Activated T-helper 1 cell treated with anti-CD3 and anti-CD28 coated beads, Interleukin-2, amount 50 U/mL, for 16 hours (primary cell): Measurements from ENCODE around the gene CYP4Z1.
"Not testable (repeated sequence)": the region's sequence is repeated elsewhere in the genome, so short reads cannot be mapped to it uniquely, and the experiment has no call there.

Experiments
- DNase-seq, 2 donors: peaks; one replicate each; pipeline ENCODE4 v3.0.0-alpha.2; 2020; ENCODE audit warnings: low read depth in 1 of 2, low spot score in 1 of 2

CYP4Z1 gene

DNA sequence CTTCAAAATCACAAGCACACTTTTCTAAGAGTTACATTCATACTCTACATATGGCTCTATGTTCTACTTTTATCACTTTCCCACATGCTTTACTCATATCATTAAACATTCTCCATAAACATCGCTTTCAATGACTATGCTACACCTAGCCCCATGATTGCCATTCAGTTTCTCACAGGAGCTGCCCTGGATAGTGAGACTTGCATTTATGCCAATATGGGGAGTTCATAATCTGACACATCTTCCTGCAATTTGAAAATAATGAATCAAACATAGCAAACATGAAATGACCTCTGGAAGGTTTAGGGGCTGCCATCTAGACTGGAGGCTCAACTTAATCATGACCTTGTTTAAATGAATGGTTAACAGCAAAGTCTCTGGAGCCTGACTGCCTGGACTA lies 61.2 kb downstream of the CYP4Z1 start:
- DNase-seq = no peak

DNA sequence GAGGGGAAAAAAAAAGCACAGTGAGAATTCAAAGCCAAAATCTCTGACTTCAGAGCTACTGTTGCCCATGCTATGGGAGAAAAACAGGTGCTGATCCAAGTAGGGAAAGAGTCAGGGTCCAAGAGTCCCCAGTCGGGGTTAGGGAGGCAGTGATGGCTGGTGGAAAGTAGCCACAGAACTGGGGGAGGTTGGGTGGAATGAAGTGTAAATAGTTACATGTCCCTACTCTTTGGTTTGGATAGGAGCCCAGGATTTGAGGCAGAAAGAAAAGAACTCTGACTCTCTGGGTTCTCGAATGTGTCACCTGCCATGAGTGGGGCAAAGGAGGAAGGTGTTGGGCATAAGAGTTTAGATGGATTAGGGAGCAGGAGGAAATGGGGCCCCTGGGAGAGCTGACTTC lies 61.8 kb downstream of the CYP4Z1 start:
- DNase-seq = not testable (repeated sequence)

DNA sequence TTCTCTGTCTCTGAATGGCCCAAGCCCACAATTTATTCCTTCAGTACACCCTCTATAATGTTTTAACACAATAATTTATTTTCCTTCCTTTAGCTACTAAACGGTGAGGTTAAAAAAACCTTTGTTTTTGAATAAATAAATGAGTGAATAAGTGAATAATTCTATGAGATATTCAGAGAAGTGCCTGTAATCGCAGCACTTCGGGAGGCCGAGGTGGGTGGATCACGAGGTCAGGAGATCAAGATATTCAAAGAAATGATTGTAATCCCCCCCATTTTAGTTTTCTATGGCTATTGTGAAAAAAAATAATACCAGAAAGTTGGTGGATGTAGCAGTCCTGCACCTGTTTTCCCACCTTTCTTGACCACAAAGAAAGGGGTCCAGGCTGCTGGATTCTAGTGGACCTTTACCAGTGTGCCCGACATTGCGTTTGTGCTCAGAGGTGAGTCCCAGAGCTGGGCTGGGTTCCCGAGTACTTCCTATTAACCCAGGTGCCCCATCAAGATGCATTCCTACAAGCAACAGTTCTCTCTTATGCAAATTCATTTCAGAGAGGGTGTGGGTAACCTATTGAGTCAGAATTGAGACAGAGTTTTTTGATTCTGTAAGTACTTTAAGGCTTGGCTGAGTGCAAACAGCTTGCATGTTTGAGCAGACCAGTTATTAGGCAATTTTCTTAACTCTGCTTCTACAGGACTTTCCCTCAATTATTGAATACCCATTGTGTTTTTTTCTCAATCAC lies 62.6 kb downstream of the CYP4Z1 start:
- DNase-seq = not testable (repeated sequence)

DNA sequence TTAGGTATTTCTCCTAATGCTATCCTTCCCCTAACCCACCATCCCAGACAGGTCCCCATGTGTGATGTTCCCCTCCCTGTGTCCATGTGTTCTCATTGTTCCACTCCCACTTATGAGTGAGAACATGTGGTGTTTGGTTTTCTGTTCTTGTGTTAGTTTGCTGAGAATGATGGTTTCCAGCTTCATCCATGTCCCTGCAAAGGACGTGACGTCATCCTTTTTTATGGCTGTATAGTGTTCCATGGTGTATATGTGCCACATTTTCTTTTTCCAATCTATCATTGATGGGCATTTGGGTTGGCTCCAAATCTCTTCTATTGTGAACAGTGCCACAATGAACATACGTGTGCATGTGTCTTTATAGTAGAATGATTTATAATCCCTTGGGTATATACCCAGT lies 65.6 kb downstream of the CYP4Z1 start:
- DNase-seq = not testable (repeated sequence)

DNA sequence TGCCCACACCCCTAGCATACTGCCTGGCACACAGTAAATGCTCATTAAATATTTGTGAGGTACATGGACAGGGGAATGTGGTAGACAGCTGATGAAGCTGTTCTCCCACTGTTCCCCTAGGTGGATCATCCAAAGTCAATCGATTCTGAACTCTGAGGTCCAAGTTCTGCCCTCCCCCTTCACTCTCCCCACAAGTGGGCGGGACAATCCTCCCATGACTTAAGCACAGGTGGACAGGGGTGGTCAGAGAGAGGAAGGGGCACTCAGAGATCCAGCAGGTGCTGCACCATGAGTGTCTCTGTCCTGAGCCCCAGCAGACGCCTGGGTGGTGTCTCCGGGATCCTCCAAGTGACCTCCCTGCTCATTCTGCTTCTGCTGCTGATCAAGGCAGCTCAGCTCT lies 70.2 kb downstream of the CYP4Z1 start, which contains the start of gene CYP4A22:
Gene CYP4A22, plus strand, starts transcription at position 244 of the 400 bp plus-strand sequence. Its CDS starts 45 bp downstream, at position 289.
- DNase-seq = no peak

DNA sequence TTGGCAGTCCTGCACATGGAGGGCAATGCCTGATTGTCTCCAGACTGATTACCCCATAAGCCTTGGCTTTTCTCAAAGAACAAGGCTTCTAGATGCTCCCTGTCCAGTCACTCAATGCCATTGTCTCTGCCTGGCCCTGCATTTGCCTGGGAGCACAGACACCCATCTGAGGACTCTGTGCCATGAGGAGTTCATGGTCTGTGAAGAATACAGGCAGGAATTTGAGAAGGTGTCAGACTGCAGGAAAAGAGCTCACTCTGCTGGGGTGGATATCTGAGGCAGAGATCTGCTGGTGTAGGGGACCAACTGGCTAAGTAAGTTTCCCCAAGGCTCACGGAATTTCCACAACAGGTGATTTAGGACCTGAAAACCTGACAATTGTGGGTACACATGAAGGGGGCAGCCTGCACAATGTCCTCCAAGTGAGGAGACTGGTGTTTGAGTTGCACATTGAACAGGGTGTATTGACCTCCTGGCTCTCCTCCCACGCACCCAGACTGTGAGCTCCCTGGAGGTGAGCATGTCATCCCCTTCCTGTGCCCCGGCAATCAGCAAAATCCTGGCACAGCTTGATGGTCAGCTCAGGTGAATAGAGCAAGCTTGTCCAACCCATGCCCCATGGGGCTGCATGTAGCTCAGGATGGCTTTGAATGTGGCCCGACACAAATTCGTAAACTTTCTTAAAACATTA lies 71.0 kb downstream of the CYP4Z1 start:
- no peak for DNase-seq

DNA sequence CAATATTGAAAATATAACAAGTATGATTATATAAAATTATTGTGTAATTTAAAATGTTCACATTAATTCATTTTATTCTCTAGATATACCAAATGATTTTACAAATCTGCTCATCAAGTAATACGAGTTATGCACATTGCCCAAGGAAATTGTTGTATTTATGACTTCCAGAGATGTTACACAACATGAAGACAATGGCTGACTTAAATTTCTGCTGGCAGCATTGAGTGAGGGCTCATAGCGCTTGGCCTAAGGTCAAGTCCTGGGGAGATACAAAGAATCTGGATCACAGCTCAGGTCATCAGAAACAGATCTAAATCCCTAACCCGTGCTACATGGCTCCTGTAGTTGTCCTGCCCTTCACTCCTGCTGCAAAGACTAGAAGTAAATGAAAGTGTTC lies 73.3 kb downstream of the CYP4Z1 start:
- not testable (repeated sequence) for DNase-seq

DNA sequence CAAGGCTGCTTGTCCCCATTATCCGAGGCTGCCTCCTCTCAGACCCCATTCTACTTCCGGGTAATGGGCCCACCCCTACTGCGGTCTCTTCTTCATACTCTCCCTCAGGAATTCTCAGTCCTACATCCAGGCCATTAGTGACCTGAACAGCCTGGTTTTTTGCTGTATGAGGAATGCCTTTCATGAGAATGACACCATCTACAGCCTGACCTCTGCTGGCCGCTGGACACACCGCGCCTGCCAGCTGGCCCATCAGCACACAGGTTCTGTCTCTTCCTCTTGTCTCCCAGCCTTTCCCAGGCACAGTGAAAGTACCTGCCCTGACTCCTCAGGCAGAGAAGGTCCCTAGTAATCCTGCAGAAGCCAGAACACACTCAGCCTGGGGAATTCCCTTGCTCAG lies 76.6 kb downstream of the CYP4Z1 start:
- DNase-seq = not testable (repeated sequence)

DNA sequence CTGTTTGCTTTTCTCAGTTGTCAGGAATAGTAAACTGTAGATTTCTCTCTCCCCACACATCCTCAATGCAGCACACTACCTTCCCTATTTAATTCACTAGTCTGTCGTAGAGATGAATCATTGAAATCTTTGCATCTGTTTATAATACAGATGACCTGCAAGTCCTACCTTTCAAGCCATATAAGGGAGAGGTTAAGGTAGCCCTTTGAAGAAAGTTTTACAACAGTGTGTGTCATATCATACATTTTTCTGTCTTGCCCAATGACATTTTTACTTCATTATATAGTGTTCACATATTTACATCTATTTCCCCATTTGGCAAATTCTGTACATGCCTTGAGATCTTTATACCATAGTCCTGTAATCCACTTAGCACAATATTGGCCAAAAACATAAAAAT lies 79.5 kb downstream of the CYP4Z1 start:
- DNase-seq = not testable (repeated sequence)

DNA sequence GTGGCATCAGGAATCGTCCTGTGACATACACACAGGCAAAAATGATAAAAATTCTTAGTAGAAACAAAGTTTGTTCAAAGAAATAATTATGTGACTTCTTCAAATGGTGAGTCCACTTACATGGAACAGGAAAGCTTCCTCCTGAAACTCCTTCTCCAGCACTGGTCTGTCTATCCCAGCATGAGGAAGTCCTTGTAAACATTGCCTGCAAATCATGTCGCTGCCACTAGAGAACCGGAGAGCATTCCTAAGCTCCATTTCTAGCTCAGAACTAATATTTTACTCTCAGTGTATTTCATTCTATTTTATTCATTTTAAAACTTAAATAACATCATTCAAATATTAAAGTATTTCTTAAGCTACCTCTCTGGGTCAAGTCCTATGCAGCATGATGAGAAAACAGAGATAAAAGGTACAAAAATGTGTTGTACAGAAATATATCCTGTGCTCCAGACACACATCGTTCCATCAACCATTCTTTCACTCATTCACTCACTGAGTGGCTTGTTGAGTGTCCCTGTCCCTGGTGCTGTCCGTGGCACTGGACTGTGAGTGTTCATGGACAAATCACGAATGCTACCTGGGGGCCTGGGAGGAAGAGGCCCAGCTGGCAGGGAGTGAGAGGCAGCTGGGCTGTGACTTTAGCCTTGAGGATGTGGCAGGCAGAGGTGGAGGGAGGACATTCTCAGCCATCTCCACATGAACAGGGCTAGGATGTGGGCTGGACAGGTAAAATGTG lies 80.2 kb downstream of the CYP4Z1 start:
- no peak for DNase-seq

DNA sequence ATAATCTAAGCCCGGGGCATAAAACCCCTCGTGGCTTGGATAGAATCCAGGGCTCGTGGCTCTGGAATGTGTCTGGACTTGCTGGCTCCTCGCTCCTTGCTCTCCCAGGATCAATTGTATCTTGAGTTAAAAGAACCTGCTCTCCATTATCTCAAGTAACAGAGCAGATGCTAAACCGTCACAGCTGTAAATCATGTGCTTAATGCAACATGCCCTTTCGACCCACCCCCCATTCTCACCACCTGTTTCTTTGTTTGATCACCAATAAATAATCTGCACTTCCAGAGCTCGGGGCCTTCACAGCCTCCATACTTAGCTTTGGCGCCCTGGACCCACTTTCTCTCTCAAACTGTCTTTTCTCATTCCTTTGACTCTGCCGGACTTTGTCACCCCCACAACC lies 82.1 kb downstream of the CYP4Z1 start:
- DNase-seq = not testable (repeated sequence)

DNA sequence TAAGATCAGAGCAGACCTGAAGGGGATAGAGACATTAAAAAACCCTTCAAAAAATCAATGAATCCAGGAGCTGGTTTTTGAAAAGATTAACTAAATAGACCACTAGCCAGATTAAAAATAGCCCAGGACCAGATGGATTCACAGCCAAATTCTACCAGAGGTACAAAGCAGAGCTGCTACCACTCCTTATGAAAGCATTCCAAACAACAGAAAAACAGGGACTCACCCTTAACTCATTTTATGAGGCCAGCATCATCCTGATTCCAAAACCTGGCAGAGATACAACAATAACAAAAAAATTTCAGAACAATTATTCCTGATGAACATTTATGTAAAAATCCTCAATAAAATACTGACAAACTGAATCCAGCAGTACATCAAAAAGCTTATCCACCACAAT lies 89.4 kb downstream of the CYP4Z1 start:
- not testable (repeated sequence) for DNase-seq

DNA sequence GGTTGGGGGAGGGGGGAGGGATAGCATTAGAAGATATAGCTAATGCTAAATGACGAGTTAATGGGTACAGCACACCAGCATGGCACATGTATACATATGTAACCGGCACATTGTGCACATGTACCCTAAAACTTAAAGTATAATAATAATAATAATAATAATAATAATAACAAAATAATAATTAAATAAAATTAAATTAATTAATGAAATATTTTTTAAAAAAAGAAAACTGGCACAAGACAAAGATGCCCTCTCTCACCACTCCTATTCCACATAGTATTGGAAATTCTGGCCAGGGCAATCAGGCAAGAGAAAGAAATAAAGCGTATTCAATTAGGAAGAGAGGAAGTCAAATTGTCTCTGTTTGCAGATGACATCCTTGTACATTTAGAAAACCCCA lies 90.9 kb downstream of the CYP4Z1 start:
- DNase-seq = not testable (repeated sequence)

DNA sequence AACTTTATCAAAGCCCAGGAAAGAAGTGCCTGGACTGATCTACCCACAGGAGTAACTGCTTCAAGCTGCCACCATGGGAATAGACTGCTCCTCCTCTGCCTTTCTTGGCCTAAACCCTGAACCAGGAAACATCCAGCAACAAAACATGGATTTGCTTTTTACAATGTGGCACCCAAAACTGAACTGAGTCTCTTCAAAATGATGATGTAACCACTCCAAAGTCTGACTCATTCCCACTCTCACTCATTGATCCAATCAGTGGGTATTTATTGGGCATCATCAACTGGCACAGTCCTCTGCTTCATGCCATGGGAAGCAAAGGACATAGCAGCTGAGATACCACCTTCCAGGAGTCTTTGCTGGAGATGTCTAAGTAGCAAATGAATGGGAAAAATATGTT lies 93.7 kb downstream of the CYP4Z1 start:
- DNase-seq = no peak

DNA sequence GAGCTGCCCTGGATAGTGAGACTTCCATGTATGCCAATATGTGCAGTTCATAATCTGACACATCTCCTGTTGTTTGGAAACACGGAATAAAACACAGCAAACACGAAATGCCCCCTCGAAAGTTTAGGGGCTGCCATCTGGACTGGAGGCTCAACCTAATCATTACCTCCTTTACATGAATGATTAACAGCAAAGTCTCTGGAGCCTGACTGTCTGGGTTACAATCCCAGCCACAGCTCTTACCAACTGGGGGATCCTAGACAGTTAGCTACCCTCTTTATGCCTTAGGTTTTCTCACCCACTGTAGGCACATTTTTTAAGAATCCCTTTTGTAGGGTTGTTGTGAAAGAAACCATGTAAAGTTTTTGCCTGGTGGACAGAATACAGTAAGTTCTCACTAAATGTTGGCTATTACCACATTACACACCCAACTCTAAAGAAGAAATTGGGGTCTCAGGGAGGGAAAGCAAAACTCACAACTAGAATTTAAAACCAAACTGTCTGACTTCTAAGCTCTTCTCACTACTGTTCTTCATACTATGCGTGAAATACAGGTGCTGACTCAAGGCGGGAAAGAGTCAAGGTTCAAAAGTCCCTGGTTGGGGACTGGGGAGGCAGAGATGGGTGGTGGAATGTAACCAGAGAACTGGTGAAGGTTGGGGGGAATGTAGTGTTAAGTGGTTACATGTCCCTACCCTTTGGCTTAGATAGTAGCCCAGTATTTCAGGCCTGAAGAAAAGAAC lies 94.4 kb downstream of the CYP4Z1 start:
- no peak for DNase-seq

DNA sequence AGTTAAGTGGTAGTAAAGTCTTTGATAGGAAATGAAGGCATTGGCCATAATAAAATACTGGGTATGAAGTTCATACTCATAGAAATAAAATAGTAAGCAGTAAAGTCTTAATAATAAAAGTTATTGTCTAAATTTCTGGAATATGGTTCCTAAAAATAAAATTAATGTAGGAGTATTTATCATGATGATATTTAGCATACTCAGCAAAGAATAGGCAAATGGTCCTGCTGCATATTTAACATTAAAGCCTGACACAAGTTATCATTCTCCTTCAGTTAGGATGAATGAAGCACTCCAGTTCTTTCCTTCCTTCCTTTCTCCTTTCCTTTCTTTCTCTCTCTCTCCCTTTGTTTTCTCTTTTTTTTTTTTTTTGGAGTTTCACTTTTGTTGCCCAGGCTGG lies 97.5 kb downstream of the CYP4Z1 start:
- no peak for DNase-seq
